ENCODE measurements around the gene HS6ST3. TPM values are rescaled to one million over a fixed set of nuclear protein-coding genes. Genes with fewer than 3 reads are reported as not detected.

The HS6ST3 gene
- total RNA-seq, 1 donor from 2014 or later, result not detected

DNA sequence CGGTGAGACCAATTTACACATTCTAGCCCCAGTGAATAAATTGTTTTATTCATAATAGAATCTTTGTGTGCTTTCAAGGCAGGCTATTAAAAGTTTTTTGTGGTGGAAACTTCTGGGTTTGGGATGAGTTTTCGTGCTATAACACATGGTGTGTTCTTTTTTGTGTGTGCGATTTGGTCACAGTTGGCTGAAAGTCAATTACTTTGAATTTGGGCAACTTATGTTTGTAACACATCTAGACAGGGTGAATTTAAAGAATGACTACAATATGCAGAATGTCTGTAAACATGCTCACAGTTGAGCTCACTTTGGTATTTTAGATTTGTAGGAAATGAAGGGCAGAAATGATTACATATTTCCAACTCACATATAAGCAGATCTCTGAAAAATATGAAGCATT is 597.3 kb downstream of the HS6ST3 start:
- intact Hi-C loops (cut with micrococcal nuclease), result no loop called here
- H3K27ac Mint-ChIP-seq, result no peak overlapping the region
- H3K9me3 Mint-ChIP-seq, result peaks cover 5% of the 10 kb centered on the region
- H3K36me3 Mint-ChIP-seq (ENCODE audit: low read depth), result no peaks in the 10 kb centered on the region
- H3K27me3 Mint-ChIP-seq (ENCODE audit: insufficient read depth), result no peaks in the 10 kb centered on the region
- H3K4me1 Mint-ChIP-seq (ENCODE audit: low read depth), result no peaks in the 10 kb centered on the region
- H3K4me3 Mint-ChIP-seq, result no peak overlapping the region
- no peak for DNase-seq (ENCODE audit: low spot score)

DNA sequence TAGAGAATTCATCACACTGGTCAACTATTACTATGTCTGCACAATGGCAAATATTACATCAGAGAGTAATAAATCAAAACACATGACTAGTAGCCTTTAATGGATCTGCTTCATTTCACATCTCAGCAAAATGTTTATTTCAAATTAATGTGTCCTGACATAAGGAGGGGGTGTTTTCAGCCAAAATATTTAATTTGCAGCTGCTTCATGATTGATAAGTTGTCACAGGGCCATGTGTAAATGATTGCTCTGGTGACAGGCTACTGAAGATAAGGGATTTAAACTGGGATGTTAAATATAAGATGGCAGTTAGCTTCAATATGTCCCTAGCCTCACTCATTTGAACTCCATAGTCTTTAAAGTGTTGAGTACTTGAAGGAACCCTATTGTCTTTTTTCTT is 601.1 kb downstream of the HS6ST3 start:
- intact Hi-C loops (cut with micrococcal nuclease), result no loop called here
- H3K27me3 Mint-ChIP-seq (ENCODE audit: insufficient read depth), result no peaks in the 10 kb centered on the region
- DNase-seq (ENCODE audit: low spot score), result no peak
- H3K27ac Mint-ChIP-seq, result no peak overlapping the region
- no peak overlapping the region for H3K4me3 Mint-ChIP-seq
- no peaks in the 10 kb centered on the region for H3K4me1 Mint-ChIP-seq (ENCODE audit: low read depth)
- peaks cover 5% of the 10 kb centered on the region for H3K9me3 Mint-ChIP-seq
- H3K36me3 Mint-ChIP-seq (ENCODE audit: low read depth), result no peaks in the 10 kb centered on the region

DNA sequence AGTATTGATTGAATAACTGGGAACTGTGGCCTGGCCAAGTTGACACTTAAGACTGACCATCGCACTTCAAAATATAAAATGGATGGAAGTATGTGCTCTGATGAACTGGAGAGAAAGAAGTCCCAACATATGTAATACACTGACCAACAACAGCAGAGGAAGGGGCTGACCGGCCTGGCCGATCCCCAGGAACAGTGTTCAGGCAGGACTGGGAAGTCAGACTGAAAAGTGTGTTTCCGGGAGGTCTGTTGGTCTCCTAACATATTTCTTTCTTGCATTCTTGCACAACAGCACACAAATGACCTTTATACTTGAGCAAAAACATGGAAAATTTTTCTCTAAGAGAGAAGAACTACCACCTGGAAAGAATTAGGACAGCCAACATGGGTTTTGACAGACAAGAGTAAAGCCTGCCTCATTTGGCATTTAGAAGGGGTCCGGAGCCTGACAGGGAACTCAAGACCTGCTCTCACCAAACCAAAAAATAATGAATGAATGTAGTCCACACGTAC is 606.5 kb downstream of the HS6ST3 start:
- no peaks in the 10 kb centered on the region for H3K4me1 Mint-ChIP-seq (ENCODE audit: low read depth)
- no peaks in the 10 kb centered on the region for H3K36me3 Mint-ChIP-seq (ENCODE audit: low read depth)
- H3K4me3 Mint-ChIP-seq, result no peak overlapping the region
- no peak for DNase-seq (ENCODE audit: low spot score)
- no peak overlapping the region for H3K27ac Mint-ChIP-seq
- H3K27me3 Mint-ChIP-seq (ENCODE audit: insufficient read depth), result no peaks in the 10 kb centered on the region
- intact Hi-C loops (cut with micrococcal nuclease), result no loop called here
- H3K9me3 Mint-ChIP-seq, result peaks cover 11% of the 10 kb centered on the region

DNA sequence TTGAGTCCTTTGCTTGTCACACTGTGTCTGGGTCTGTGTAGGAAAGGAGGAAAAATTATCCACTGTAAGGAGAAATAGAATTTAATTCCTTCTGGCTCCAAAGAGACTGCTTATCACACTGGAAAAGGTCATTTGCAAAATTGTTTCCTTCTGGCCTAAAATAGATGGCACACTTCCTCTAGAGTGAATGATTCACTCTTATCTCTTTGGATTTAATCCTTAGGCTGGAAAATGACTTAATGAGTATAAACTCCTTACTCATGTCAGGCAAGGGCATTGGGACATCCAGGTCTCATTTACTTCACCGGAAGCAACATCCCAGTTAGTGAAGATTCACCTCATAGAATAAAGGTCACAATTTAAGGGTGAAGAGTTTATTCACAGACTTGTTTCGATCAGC is 610.8 kb downstream of the HS6ST3 start:
- no peak overlapping the region for H3K27ac Mint-ChIP-seq
- intact Hi-C loops (cut with micrococcal nuclease), result no loop called here
- no peak overlapping the region for H3K4me3 Mint-ChIP-seq
- no peaks in the 10 kb centered on the region for H3K36me3 Mint-ChIP-seq (ENCODE audit: low read depth)
- H3K9me3 Mint-ChIP-seq, result peaks cover 14% of the 10 kb centered on the region
- no peaks in the 10 kb centered on the region for H3K4me1 Mint-ChIP-seq (ENCODE audit: low read depth)
- no peaks in the 10 kb centered on the region for H3K27me3 Mint-ChIP-seq (ENCODE audit: insufficient read depth)
- DNase-seq (ENCODE audit: low spot score), result no peak

DNA sequence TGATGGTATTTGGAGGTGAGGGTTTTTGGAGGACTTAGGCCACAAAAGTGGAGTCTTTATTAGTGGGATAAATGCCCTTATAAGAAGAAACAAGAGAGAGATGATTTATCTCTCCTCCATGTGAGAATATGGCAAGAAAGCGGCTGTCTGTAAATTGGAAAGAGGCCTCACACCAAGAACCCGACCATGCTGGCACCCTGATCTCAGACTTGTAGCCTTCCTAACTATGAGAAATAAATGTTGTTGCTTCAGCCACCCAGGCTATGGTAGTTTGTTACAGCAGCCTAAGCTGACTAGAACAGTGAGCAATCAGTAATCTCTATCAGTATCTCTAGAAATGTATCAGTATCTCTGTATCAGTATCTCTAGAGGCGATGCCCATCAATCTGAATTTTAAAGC is 617.2 kb downstream of the HS6ST3 start:
- H3K4me3 Mint-ChIP-seq, result no peak overlapping the region
- no peaks in the 10 kb centered on the region for H3K4me1 Mint-ChIP-seq (ENCODE audit: low read depth)
- H3K27me3 Mint-ChIP-seq (ENCODE audit: insufficient read depth), result no peaks in the 10 kb centered on the region
- no peaks in the 10 kb centered on the region for H3K36me3 Mint-ChIP-seq (ENCODE audit: low read depth)
- peaks cover 10% of the 10 kb centered on the region for H3K9me3 Mint-ChIP-seq
- DNase-seq (ENCODE audit: low spot score), result no peak
- intact Hi-C loops (cut with micrococcal nuclease), result no loop called here
- H3K27ac Mint-ChIP-seq, result no peak overlapping the region

DNA sequence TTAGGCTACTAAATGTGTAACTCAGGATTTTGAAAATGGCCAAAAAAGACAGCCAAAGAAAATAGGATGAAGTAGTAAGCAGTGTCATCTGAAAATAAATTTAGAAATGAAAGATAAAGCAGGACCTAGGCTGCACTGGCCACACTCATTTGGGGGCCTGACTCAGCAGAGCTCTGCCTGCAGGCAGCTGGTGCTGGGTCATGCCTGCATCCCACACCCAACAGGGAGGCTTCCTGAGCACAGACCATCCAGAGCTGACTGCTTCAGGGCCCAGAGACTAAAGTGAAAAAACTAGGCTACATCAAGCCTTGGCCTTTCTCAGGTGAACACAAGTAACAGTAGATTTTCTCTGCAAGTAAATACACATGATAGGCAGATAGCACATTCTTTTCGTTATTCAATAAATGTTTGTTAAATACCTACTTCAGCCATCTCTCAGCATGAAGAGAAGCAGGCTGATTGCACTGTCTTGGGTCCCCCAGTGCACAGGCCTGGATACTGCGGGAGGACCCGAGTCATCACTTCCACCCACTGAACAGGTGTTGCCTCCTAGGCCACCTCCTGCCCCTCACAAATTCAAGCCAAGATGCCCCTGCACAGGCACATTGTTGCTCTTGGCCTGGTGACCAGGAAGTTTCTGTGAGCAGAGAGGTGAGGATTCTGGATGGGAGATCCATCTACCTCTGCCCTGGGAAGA is 620.4 kb downstream of the HS6ST3 start:
- no peak overlapping the region for H3K4me3 Mint-ChIP-seq
- no peak for DNase-seq (ENCODE audit: low spot score)
- H3K9me3 Mint-ChIP-seq, result peaks cover 7% of the 10 kb centered on the region
- intact Hi-C loops (cut with micrococcal nuclease), result no loop called here
- no peak overlapping the region for H3K27ac Mint-ChIP-seq
- H3K27me3 Mint-ChIP-seq (ENCODE audit: insufficient read depth), result no peaks in the 10 kb centered on the region
- H3K36me3 Mint-ChIP-seq (ENCODE audit: low read depth), result no peaks in the 10 kb centered on the region
- no peaks in the 10 kb centered on the region for H3K4me1 Mint-ChIP-seq (ENCODE audit: low read depth)

DNA sequence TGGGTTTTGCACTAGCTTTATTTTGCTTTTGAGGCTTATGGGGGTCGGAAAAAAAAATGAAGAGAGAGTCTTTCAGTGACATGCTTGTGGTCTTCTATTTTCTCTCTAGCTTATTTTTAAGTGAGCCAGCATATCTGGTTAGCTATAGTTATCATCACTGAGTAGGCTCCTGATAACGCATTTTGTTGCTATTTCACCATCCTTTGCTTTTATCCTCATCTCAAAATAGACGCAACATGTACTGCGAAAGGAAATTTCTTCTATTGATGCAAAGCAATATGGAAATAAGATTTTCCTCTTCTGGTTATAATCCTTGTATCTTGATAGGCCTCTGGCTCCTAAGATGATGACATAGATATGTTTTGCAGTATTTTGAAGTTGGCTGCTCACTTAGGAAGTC is 630.5 kb downstream of the HS6ST3 start:
- DNase-seq (ENCODE audit: low spot score), result no peak
- peaks cover 3% of the 10 kb centered on the region for H3K9me3 Mint-ChIP-seq
- H3K4me1 Mint-ChIP-seq (ENCODE audit: low read depth), result no peaks in the 10 kb centered on the region
- H3K36me3 Mint-ChIP-seq (ENCODE audit: low read depth), result no peaks in the 10 kb centered on the region
- no peaks in the 10 kb centered on the region for H3K27me3 Mint-ChIP-seq (ENCODE audit: insufficient read depth)
- H3K27ac Mint-ChIP-seq, result no peak overlapping the region
- intact Hi-C loops (cut with micrococcal nuclease), result no loop called here
- no peak overlapping the region for H3K4me3 Mint-ChIP-seq

DNA sequence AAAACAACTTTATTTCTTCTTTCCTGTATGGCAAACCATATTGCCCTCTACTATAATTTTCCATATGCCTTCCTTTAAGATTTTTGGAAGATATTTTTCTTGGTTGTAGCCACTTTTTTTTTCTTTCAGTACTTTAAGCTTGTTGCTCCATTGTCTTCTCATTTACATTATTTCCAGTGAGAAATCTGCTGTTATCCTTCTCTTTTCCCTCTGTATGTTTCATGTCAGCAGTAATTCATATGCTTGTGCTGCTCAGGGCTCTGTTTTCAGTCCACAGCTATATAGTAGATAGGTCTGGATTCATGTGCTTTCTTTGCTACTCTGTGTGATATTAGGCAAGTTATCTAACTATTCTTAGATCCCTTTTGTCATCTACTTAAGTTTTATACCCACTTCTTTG is 636.7 kb downstream of the HS6ST3 start:
- intact Hi-C loops (cut with micrococcal nuclease), result no loop called here
- Mint-ChIP-seq H3K27ac (no peak overlapping the region), H3K9me3 (peaks cover 32% of the 10 kb centered on the region), H3K4me3 (no peak overlapping the region), H3K4me1 (ENCODE audit: low read depth) (no peaks in the 10 kb centered on the region), H3K27me3 (ENCODE audit: insufficient read depth) (no peaks in the 10 kb centered on the region), H3K36me3 (ENCODE audit: low read depth) (no peaks in the 10 kb centered on the region)
- no peak for DNase-seq (ENCODE audit: low spot score)

DNA sequence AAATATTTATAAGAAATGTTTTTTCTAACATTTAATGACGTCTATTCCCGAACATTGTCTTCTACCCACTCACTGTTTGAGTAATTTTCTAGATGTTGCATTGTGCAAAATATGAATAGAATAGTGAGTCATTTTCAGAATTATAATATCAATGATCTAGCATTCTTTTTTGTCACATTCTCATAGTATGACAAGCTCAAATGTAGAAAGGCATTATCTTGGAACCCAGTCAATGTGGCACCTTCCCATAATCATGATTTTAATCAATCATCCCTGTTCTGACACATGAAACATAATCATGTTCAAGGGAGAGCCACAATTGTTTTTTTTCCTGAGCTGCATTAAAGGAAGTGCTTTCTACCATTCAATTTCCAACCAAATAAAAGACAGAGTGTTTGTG is 638.6 kb downstream of the HS6ST3 start:
- H3K4me1 Mint-ChIP-seq (ENCODE audit: low read depth), result no peaks in the 10 kb centered on the region
- intact Hi-C loops (cut with micrococcal nuclease), result no loop called here
- DNase-seq (ENCODE audit: low spot score), result no peak
- no peaks in the 10 kb centered on the region for H3K36me3 Mint-ChIP-seq (ENCODE audit: low read depth)
- H3K4me3 Mint-ChIP-seq, result no peak overlapping the region
- H3K9me3 Mint-ChIP-seq, result peaks cover 29% of the 10 kb centered on the region
- no peaks in the 10 kb centered on the region for H3K27me3 Mint-ChIP-seq (ENCODE audit: insufficient read depth)
- no peak overlapping the region for H3K27ac Mint-ChIP-seq

DNA sequence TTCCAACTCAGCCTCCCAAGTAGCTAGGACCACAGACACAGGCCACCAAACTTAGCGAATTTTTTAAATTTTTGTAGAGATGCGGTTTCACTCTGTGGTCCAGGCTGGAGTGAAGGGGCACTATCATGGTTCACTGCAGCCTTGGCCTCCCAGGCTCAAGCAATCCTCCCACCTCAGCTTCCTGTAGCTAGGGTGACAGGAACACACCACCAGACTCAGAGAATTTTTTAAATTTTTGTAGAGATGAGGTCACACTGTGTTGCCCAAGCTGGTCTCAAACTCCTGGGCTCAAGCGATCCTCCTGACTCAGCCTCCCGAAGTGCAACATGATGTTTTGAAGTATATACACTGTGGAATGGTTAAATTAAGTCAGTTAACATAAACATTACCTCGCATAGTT is 640.8 kb downstream of the HS6ST3 start:
- Mint-ChIP-seq H3K4me1 (ENCODE audit: low read depth) (no peaks in the 10 kb centered on the region), H3K27ac (no peak overlapping the region), H3K4me3 (no peak overlapping the region), H3K27me3 (ENCODE audit: insufficient read depth) (no peaks in the 10 kb centered on the region), H3K36me3 (ENCODE audit: low read depth) (no peaks in the 10 kb centered on the region), H3K9me3 (peaks cover 31% of the 10 kb centered on the region)
- no peak for DNase-seq (ENCODE audit: low spot score)
- intact Hi-C loops (cut with micrococcal nuclease), result no loop called here

DNA sequence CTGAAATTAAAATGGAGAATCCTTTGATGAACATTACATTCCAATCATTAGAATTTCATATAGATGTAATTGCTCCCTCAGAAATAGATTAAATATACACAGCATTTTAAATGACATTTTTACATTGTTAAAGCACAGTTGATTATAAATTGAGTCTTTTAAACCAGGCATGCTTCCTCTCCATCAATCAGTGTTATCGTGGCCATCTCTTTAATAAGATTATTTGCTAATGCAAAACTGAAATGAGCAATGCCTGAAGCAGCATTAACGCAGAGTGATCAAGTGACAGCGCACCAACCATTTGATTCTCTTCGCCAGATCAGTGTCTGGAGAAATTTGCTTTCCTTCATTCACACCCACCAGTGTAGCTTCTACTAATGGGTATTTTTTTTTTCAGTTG is 644.6 kb downstream of the HS6ST3 start:
- peaks cover 19% of the 10 kb centered on the region for H3K9me3 Mint-ChIP-seq
- no peak for DNase-seq (ENCODE audit: low spot score)
- no peaks in the 10 kb centered on the region for H3K36me3 Mint-ChIP-seq (ENCODE audit: low read depth)
- no peaks in the 10 kb centered on the region for H3K27me3 Mint-ChIP-seq (ENCODE audit: insufficient read depth)
- H3K4me1 Mint-ChIP-seq (ENCODE audit: low read depth), result no peaks in the 10 kb centered on the region
- H3K27ac Mint-ChIP-seq, result no peak overlapping the region
- no peak overlapping the region for H3K4me3 Mint-ChIP-seq
- intact Hi-C loops (cut with micrococcal nuclease), result no loop called here

DNA sequence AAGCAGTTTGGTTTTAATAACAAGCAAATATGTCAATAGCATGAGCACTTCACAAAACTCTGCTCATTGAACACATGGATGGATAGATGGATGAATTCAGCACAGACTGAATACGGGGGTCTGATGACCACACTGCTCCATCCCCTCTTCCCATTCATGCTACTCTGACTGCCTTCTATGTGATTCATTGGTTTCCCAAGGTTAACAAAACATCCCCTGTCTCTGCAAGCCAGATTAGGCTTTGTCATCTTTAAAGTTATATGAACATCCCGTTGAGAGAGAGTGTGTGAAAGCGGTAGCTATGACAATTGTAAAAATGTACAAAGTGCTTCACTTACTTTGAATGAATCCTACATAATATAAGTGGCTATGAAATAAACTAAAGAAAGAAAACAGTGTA is 651.9 kb downstream of the HS6ST3 start:
- Mint-ChIP-seq H3K9me3 (peaks cover 5% of the 10 kb centered on the region), H3K4me3 (no peak overlapping the region), H3K27ac (no peak overlapping the region), H3K4me1 (ENCODE audit: low read depth) (no peaks in the 10 kb centered on the region), H3K36me3 (ENCODE audit: low read depth) (no peaks in the 10 kb centered on the region), H3K27me3 (ENCODE audit: insufficient read depth) (no peaks in the 10 kb centered on the region)
- intact Hi-C loops (cut with micrococcal nuclease), result no loop called here
- no peak for DNase-seq (ENCODE audit: low spot score)

DNA sequence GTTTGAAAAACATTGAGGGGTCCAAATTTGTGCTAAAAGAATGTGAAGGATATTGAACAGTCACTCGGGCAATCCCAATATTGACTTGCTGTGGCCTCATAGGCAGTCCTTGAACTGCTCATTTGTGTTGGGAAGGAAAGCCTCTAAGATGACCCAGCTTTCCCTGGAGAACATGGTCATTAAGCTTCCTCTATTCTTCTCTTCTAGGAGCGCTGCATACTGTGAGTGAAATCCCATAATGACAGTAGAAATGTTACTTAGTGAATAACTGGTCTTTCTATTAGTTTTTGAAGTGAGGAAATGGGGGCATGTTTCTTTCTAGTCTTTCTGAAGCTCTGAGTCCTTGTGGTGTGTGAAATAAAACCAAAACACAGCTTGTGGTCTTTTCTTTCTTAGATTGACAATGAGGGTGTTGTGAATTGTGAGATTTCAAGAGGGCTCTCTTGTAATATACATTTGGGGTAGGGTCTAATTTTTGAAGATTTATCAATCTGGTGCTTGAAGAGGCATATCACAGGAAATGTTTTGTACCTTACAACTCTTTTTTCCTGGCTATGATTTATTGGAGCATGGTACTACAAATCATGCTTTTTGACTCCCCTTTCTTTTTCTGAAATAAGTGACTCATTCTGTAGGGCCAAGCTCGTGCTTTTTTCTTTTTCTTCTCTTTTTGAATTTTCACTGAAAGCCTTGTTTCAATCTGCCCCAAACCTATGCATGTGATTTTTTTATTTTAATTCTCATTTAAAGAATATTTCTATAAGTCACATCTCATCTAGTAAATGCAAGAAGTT is 653.6 kb downstream of the HS6ST3 start:
- Mint-ChIP-seq H3K27me3 (ENCODE audit: insufficient read depth) (no peaks in the 10 kb centered on the region), H3K4me1 (ENCODE audit: low read depth) (no peaks in the 10 kb centered on the region)
- no peak for DNase-seq (ENCODE audit: low spot score)

More for the DNA sequence above, 653.6 kb downstream of the HS6ST3 start:
- Mint-ChIP-seq H3K36me3 (ENCODE audit: low read depth) (no peaks in the 10 kb centered on the region), H3K27ac (no peak overlapping the region), H3K9me3 (peaks cover 9% of the 10 kb centered on the region), H3K4me3 (no peak overlapping the region)
- intact Hi-C loops (cut with micrococcal nuclease), result no loop called here
